Esophagus muscularis mucosa (tissue), 4 donors: ENCODE results near the gene SDK1.

Experiments used
- EP300 ChIP-seq: sonication (generic); formaldehyde crosslinking; IDR thresholded peaks from one replicate; pipeline ENCODE4 v1.6.1; 2017; ENCODE audit warnings: antibody characterized with exemption
- POLR2A ChIP-seq: fragments of 450-650 bp; IDR thresholded peaks from one replicate; pipeline ENCODE4 v1.6.1; 2017; ENCODE audit warnings: antibody characterized with exemption, moderate library complexity, mild to moderate bottlenecking, low read depth
- TF ChIP-seq, protein P1 (sequence below), 3 experiments: fragments of 200-600 bp in 2 of 3; fragments of 450-650 bp in 1 of 3; sonication (generic) in 2 of 3; IDR thresholded peaks; one replicate each; pipeline ENCODE4 v1.5.1; 2017 to 2019; ENCODE audit warnings: antibody characterized with exemption in 3 of 3, mild to moderate bottlenecking in 2 of 3, moderate library complexity in 1 of 3

DNA sequence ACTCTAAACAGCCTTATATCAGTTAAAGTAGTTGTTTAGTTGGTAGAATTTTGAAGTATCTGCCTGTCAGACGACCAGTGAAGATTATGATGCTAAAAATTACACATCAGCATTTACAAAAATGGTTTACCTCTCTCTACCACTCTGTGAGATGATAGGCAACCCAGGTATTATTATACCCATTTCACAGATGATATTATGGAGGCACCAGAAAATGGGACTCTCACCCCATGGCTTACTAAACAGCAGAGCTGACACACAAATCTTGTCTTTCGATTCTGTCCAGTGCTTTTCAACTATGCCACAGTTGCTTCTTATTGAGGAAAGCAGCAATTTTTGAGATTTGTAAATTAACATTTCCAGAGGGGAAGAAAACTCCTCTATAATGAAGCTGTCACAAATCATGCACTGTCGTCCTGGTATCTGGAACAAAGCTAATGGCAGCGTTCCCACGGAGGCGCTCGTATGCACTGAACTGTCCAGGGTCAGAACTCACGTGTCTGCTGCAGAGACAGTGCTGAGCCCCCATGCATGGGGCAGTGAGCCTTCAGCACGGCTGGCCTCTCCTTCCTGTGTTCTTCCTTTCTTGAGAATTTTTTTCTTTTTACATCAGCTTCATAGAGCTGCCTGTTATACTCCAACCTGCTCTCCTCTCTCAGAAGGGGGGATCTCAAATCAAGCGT lies 381.1 kb downstream of the SDK1 start:
- TF ChIP-seq, protein P1, sequence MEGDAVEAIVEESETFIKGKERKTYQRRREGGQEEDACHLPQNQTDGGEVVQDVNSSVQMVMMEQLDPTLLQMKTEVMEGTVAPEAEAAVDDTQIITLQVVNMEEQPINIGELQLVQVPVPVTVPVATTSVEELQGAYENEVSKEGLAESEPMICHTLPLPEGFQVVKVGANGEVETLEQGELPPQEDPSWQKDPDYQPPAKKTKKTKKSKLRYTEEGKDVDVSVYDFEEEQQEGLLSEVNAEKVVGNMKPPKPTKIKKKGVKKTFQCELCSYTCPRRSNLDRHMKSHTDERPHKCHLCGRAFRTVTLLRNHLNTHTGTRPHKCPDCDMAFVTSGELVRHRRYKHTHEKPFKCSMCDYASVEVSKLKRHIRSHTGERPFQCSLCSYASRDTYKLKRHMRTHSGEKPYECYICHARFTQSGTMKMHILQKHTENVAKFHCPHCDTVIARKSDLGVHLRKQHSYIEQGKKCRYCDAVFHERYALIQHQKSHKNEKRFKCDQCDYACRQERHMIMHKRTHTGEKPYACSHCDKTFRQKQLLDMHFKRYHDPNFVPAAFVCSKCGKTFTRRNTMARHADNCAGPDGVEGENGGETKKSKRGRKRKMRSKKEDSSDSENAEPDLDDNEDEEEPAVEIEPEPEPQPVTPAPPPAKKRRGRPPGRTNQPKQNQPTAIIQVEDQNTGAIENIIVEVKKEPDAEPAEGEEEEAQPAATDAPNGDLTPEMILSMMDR (IDR thresholded peaks at IDR 0.05) = no peak
- TF ChIP-seq POLR2A (no peak), EP300 (no peak)
